Urothelium cell line (cell line): ENCODE measurements around the gene DNAJC5.
A peak's percentile ranks its signal among the peaks of the same experiment; 100 is the strongest.

ENCODE experiments used
- DNase-seq: peaks from one replicate; pipeline ENCODE4 v3.0.0; 2011; ENCODE audit warnings: low spot score, mixed read lengths
- FAIRE-seq: peaks from 2 replicates; lab custom pipeline; 2011; peaks lifted over from hg19 to GRCh38; lab: Jason Lieb, UNC

DNAJC5 gene

GRCh38 chr20:63976980-63977738 is 82.2 kb downstream of the DNAJC5 start:
- FAIRE-seq (no peak), DNase-seq (no peak)

DNA sequence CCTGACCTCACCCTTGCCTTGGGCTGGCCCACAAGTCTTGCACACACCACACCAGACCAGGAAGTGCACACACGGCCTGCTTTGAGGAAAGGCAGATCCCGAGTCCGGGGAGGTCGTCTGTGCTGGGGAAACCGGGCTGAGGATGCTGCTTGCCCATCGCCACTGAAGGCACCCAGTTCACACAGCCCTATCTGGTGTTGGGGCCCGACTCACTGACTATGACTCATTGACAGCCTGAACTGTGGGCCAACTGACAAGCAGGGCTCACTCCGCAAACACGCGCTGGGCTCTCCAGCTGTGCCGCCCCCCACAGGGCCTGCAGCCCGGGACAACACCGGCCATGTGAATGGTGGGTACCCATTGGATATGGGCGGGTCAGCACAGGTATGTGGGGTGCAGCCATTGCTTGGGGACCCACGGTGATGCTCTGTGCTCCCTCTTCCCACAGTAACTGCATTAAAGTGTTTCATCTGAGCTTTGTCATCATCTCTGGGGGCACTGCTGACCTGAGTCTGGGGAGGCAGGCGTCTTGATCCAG is 82.9 kb downstream of the DNAJC5 start:
- FAIRE-seq (no peak), DNase-seq (peak; percentile 45)

- peak; percentile 75 for DNase-seq
- FAIRE-seq: no peak
Observed at GRCh38 chr20:63978319-63979228, 83.6 kb downstream of the DNAJC5 start.

GRCh38 chr20:63979229-63979556 is 84.3 kb downstream of the DNAJC5 start:
- FAIRE-seq: no peak
- no peak for DNase-seq

DNA sequence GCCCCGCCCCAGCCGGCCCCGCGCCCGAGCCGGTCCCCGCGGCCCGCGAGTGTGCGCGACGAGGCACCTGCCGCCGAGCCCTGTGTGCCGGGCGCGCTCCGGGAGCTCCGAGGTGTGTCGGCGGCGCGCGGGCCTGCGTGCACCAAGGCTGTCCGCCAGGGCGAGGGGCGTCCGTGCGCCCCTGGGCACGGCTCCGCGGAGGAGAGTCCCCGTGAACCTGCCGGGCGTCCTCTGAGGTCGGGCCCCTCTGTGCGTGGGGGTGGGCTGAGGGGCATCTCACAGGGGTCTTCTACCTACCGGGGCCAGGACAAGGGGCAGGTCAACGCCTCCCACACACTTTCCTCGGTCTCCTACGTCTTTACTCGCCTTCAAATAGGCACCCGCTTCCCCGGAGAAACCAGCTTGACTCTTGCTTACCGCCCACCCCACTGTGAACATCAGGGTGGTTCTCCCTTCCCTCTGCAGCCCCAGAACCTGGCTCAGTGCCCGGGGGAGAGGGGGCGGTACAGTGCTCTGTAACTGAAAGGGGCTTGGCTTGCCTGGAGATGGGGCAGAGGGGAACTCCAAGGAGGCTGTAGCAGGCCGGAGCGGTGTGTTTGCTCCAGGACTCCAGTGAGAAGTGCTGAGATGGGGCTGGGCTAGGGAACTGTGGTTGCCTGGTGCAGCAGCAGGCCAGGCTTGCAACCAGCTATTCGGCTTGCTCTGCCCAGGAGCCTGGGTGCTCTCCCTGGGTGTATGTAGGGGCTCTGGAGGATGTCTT is 84.8 kb downstream of the DNAJC5 start, which contains the start of gene SAMD10:
Gene SAMD10 (minus strand): TSS at position 86 of the 760 bp plus-strand sequence. CDS start 175 bp downstream, outside the sequence.
- DNase-seq (peak; percentile 63), FAIRE-seq (no peak)

DNA sequence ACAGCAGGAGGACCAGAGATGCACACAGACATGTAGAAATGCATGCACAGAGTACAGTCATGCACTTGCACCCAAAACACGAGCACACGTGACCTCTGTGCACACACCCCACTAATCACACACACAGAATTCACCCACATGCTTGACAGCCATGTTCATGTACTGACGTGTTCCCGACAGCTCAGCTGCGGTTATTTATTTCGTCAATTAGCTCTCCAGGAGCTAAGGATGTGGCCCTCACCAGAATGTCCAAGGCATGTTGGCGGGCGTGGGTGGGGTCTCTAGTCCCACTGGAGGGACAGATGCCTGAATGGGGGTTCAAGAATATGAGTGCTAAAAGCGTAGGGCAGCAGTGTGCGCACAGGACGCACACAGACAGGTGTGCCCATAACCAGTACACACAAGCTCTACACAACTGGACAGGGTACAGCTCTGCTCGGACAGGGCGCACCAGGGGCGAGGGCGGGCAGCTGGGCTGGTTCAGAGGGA is 85.4 kb downstream of the DNAJC5 start:
- DNase-seq (no peak), FAIRE-seq (no peak)

DNA sequence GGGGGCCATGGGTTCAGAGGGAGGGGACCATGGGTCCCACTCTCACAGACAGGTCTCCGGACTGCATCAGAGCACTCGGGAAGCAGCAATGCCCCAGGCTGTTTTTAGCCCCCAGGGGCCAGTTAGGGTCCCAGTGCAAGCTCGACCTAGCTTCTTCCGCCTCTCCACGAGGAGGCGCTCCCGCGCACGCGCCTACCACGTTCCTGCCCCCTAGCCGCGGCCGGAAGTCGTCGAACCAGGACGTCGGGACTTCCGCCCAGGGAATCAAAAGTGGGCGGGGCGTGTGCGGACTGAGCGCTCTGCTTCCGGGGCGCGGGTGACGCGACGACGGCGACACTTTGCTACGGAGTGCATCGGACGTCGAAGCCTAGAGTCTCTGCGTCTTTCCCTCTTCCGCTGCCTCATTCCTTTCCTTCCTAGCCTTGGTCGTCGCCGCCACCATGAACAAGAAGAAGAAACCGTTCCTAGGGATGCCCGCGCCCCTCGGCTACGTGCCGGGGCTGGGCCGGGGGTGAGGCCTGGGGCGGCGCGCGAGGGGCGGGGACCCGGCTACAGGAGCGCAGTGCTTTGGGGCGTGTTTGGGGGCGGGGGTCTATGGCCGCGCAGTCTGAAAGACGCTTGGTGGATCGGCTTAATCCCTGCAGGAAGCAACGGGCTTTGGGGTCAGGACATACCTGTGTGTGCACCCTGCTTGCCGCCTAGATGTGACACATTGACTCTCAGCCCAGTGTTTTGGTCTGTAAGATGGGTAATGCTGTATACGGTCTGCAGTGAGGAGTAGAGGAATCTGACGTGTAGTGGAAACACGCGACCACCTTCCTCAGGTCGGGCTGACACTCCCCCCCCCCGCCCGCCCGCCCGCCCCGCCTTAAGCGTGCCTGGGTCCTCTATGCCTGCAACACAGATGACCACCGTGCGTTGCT is 86.1 kb downstream of the DNAJC5 start, which contains the start of gene PRPF6:
Gene PRPF6 (plus strand): TSS at position 327 of the 923 bp plus-strand sequence. CDS start 114 bp downstream, at position 441.
- DNase-seq (peak; percentile 98), FAIRE-seq (no peak)

DNA sequence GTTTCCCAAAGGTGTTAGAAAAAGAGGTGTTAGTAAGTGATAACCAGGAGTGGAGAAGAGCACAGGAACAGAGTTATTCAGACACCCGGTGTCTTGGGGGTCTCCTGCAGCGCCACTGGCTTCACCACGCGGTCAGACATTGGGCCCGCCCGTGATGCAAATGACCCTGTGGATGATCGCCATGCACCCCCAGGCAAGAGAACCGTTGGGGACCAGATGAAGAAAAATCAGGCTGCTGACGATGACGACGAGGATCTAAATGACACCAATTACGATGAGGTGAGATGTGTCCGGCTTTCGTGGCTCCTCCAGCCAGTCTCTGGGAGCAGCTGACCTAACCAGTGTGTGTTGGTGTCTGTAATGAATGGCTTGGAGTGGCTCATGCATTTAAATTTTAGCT is 88.0 kb downstream of the DNAJC5 start:
- no peak for DNase-seq
- no peak for FAIRE-seq
